DOHH2 (cell line): ENCODE data around the gene KCNH1.

Experiments
- CTCF ChIP-seq: fragments of 200-600 bp; sonication (generic); IDR thresholded peaks from one replicate; pipeline ENCODE4 v1.5.1; 2014; ENCODE audit warnings: antibody characterized with exemption, mild to moderate bottlenecking, low read depth, low read length; ENCODE audit not compliant: poor library complexity, severe bottlenecking
- EZH2phosphoT487 ChIP-seq: fragments of 200-600 bp; sonication (generic); IDR thresholded peaks from 2 replicates; pipeline ENCODE4 v1.6.1; 2017; ENCODE audit warnings: borderline replicate concordance, mild to moderate bottlenecking, antibody characterized with exemption, low read length, moderate library complexity, mixed read lengths

GRCh38 chr1:210707300-210708240 lies 426.4 kb downstream of the KCNH1 start:
- no peak for TF ChIP-seq CTCF
- TF ChIP-seq EZH2phosphoT487: no peak
